ENCODE results near the gene CFAP61.

DNA sequence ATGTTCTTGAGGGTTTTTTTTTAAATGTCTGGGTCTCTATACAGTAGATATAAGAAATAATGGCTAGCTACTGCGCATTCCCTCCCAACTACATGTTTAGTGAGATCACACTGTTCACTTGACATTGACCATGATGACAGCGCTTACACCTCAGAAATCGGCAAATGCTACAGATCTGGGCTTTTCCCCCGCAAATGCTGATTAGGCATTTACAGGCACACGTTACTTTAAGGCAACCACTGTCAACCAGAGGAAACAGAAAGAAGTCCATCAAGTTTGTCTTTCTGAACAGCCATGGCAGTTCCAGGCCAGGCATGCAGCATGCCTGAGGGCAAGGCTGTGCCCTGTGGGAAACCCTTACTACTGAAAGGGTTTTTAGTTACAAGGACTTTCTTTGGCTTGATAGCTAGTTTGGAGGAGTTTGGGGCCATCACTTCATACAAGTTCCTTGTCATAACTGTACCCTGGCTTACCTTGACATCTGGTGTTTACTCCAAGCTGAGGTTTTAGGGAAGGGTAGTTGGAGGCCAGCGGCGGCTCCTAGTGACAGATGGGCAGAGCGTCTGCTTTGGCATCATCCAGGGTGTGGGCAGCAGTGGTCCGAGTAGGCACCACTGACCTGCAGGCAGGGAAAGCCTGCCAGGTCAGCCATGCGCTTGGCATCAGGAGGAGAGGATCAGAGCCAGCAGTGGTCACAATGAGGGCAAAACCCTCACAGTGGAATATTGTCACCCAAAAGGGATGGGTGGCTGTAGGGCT lies 43.0 kb downstream of the CFAP61 start:
- TF ChIP-seq, protein P1, sequence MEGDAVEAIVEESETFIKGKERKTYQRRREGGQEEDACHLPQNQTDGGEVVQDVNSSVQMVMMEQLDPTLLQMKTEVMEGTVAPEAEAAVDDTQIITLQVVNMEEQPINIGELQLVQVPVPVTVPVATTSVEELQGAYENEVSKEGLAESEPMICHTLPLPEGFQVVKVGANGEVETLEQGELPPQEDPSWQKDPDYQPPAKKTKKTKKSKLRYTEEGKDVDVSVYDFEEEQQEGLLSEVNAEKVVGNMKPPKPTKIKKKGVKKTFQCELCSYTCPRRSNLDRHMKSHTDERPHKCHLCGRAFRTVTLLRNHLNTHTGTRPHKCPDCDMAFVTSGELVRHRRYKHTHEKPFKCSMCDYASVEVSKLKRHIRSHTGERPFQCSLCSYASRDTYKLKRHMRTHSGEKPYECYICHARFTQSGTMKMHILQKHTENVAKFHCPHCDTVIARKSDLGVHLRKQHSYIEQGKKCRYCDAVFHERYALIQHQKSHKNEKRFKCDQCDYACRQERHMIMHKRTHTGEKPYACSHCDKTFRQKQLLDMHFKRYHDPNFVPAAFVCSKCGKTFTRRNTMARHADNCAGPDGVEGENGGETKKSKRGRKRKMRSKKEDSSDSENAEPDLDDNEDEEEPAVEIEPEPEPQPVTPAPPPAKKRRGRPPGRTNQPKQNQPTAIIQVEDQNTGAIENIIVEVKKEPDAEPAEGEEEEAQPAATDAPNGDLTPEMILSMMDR (IDR thresholded peaks at IDR 0.05; ENCODE audit: insufficient read depth, low read length, poor library complexity, severe bottlenecking): no peak
- TF ChIP-seq EZH2phosphoT487 (conservative IDR thresholded peaks at IDR 0.05; ENCODE audit: low read length): no peak
